GM23338 (cell line): Measurements from ENCODE around the gene KCNN2. TPM values are rescaled to one million over a fixed set of nuclear protein-coding genes. Genes with fewer than 3 reads are reported as not detected.

Experiments
- ATAC-seq: fragments of 200-7000 bp; cut with Tn5 transposase; 3 replicates; pipeline ENCODE4 v1.9.1; 2020
- DNase-seq: peaks from one replicate; pipeline ENCODE4 v3.0.0-alpha.2; 2015; ENCODE audit warnings: low spot score
- H2AFZ ChIP-seq: fragments of 200-600 bp; sonication (generic); 2 replicates; pipeline ENCODE4 v1.8.0; 2016; ENCODE audit warnings: antibody characterized with exemption, mild to moderate bottlenecking, moderate library complexity
- H3F3A ChIP-seq: fragments of 200-600 bp; sonication (generic); replicated peaks from 2 replicates; pipeline ENCODE4 v1.8.0; 2017; ENCODE audit warnings: antibody characterized with exemption, mixed run types, low read depth
- H3K27ac ChIP-seq: fragments of 200-600 bp; sonication (generic); 2 replicates; pipeline ENCODE4 v1.6.1; 2016; ENCODE audit warnings: low read depth
- H3K27me3 ChIP-seq: fragments of 200-600 bp; sonication (generic); 2 replicates; pipeline ENCODE4 v1.8.0; 2016; ENCODE audit warnings: mild to moderate bottlenecking, mixed run types, moderate library complexity; ENCODE audit not compliant: insufficient read depth
- H3K36me3 ChIP-seq: fragments of 200-600 bp; sonication (generic); 2 replicates; pipeline ENCODE4 v1.8.0; 2016; ENCODE audit warnings: mild to moderate bottlenecking; ENCODE audit not compliant: insufficient read depth
- H3K4me1 ChIP-seq: fragments of 200-600 bp; sonication (generic); 2 replicates; pipeline ENCODE4 v1.8.0; 2016; ENCODE audit warnings: mild to moderate bottlenecking, moderate library complexity; ENCODE audit not compliant: insufficient read depth
- H3K4me2 ChIP-seq: fragments of 200-600 bp; sonication (generic); 2 replicates; pipeline ENCODE4 v1.7.1; 2017; ENCODE audit warnings: mixed run types
- H3K4me3 ChIP-seq: fragments of 200-600 bp; sonication (generic); 2 replicates; pipeline ENCODE4 v1.6.1; 2016; ENCODE audit warnings: mixed run types
- H3K79me2 ChIP-seq: fragments of 200-600 bp; sonication (generic); replicated peaks from 2 replicates; pipeline ENCODE4 v1.8.0; 2017; ENCODE audit warnings: mild to moderate bottlenecking; ENCODE audit not compliant: insufficient read depth
- H3K9me2 ChIP-seq: fragments of 200-600 bp; sonication (generic); 2 replicates; pipeline ENCODE4 v1.8.0; 2017; ENCODE audit not compliant: insufficient read depth
- H4K20me1 ChIP-seq: fragments of 200-600 bp; sonication (generic); replicated peaks from 2 replicates; pipeline ENCODE4 v1.8.0; 2017; ENCODE audit warnings: mild to moderate bottlenecking; ENCODE audit not compliant: insufficient read depth
- H3K27ac Mint-ChIP-seq: 2 replicates; pipeline ENCODE4 v1.8.0; 2020; ENCODE audit warnings: inconsistent platforms, mild to moderate bottlenecking, moderate library complexity, mixed read lengths
- H3K27me3 Mint-ChIP-seq: 3 replicates; pipeline ENCODE4 v1.8.0; 2022; ENCODE audit warnings: low read depth, mild to moderate bottlenecking, moderate library complexity, mixed read lengths, inconsistent platforms; ENCODE audit not compliant: insufficient read depth, poor library complexity
- H3K36me3 Mint-ChIP-seq: 3 replicates; pipeline ENCODE4 v1.8.0; 2021; ENCODE audit warnings: low read depth, mild to moderate bottlenecking, inconsistent platforms, moderate library complexity, mixed read lengths
- H3K4me1 Mint-ChIP-seq: 3 replicates; pipeline ENCODE4 v1.8.0; 2020; ENCODE audit warnings: mild to moderate bottlenecking, inconsistent platforms, mixed read lengths
- H3K4me3 Mint-ChIP-seq: 3 replicates; pipeline ENCODE4 v1.8.0; 2021; ENCODE audit warnings: moderate library complexity, mild to moderate bottlenecking, inconsistent platforms, mixed read lengths
- H3K9me3 Mint-ChIP-seq: 3 replicates; pipeline ENCODE4 v1.8.0; 2020; ENCODE audit warnings: moderate library complexity, mild to moderate bottlenecking, inconsistent platforms, mixed read lengths
- CREB1 ChIP-seq: fragments of 250-450 bp; sonication (Bioruptor Pico); IDR thresholded peaks from 2 replicates; pipeline ENCODE4 v1.5.0; 2020; ENCODE audit warnings: low read depth, mild to moderate bottlenecking, moderate library complexity
- EZH2 ChIP-seq: fragments of 200-600 bp; sonication (generic); IDR thresholded peaks from one replicate; pipeline ENCODE4 v1.8.0; 2017; ENCODE audit warnings: antibody characterized with exemption, mild to moderate bottlenecking, low read depth; ENCODE audit not compliant: unreplicated experiment
- JUNB ChIP-seq: IDR thresholded peaks from one replicate; pipeline ENCODE4 v1.6.1; 2016; ENCODE audit warnings: antibody characterized with exemption; ENCODE audit not compliant: unreplicated experiment
- REST ChIP-seq: IDR thresholded peaks from one replicate; pipeline ENCODE4 v1.6.1; 2018; ENCODE audit warnings: antibody characterized with exemption; ENCODE audit not compliant: unreplicated experiment
- ZNF462 ChIP-seq: fragments of 250-450 bp; sonication (Bioruptor Pico); IDR thresholded peaks from 2 replicates; pipeline ENCODE4 v1.5.0; 2020; ENCODE audit warnings: mild to moderate bottlenecking, moderate library complexity
- polyA plus RNA-seq: library from polyadenylated mRNA; unstranded; fragments of >200 nt; fragmentation: Nextera tagmentation; extraction: Ambion mirVana; gene quantifications from 2 replicates; pipeline ENCODE4 v1.2.1, GENCODE V29; 2016
- total RNA-seq: library from RNA; depleted of rRNA; stranded (reverse); fragments of >200 nt; shearing (Covaris generic); gene quantifications from 2 replicates; pipeline ENCODE4 v1.2.3, GENCODE V29; 2014
- TF ChIP-seq, protein P1 (sequence below), 2 experiments: fragments of 200-600 bp in 1 of 2; sonication (generic) in 1 of 2; conservative IDR thresholded peaks; 2 replicates each; pipeline versions ENCODE4 v1.5.1 to v1.6.1; 2016 to 2017; ENCODE audit warnings: antibody characterized with exemption in 2 of 2, low read depth in 2 of 2, mild to moderate bottlenecking in 2 of 2, moderate library complexity in 1 of 2

The KCNN2 gene
- total and polyA plus RNA-seq, 2 experiments from 2014 or later: 14.7 to 15.9 TPM

GRCh38 chr5:114447084-114447773 is 85.4 kb downstream of the KCNN2 start:
- no peaks in the 10 kb centered on the region for H3K9me2 ChIP-seq
- TF ChIP-seq REST: no peak
- TF ChIP-seq, protein P1, sequence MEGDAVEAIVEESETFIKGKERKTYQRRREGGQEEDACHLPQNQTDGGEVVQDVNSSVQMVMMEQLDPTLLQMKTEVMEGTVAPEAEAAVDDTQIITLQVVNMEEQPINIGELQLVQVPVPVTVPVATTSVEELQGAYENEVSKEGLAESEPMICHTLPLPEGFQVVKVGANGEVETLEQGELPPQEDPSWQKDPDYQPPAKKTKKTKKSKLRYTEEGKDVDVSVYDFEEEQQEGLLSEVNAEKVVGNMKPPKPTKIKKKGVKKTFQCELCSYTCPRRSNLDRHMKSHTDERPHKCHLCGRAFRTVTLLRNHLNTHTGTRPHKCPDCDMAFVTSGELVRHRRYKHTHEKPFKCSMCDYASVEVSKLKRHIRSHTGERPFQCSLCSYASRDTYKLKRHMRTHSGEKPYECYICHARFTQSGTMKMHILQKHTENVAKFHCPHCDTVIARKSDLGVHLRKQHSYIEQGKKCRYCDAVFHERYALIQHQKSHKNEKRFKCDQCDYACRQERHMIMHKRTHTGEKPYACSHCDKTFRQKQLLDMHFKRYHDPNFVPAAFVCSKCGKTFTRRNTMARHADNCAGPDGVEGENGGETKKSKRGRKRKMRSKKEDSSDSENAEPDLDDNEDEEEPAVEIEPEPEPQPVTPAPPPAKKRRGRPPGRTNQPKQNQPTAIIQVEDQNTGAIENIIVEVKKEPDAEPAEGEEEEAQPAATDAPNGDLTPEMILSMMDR (conservative IDR thresholded peaks at IDR 0.05; ENCODE audit: low read depth in 2 of 2): peak; percentile 42 to 58
- no peak for TF ChIP-seq EZH2
- no peaks in the 10 kb centered on the region for H3K27me3 ChIP-seq
- Mint-ChIP-seq H3K4me3 (no peak overlapping the region), H3K27ac (no peak overlapping the region; the same call in 1 of the 2 replicates), H3K27me3 (peaks cover 3% of the 10 kb centered on the region), H3K9me3 (no peaks in the 10 kb centered on the region), H3K4me1 (peaks cover 57% of the 10 kb centered on the region), H3K36me3 (peaks cover 2% of the 10 kb centered on the region; the same call in 1 of the 3 replicates)
- no peak overlapping the region for H3K27ac ChIP-seq
- no peak overlapping the region for H2AFZ ChIP-seq
- peaks cover 6% of the 10 kb centered on the region; the same call in 1 of the 2 replicates for H4K20me1 ChIP-seq
- H3K4me3 ChIP-seq: no peak overlapping the region
- DNase-seq (peak; percentile 72), ATAC-seq (peak; percentile 40)
- peaks cover 33% of the 10 kb centered on the region for H3K4me1 ChIP-seq
- no peaks in the 10 kb centered on the region for H3K36me3 ChIP-seq
- peaks cover 88% of the 10 kb centered on the region for H3K79me2 ChIP-seq
- H3F3A ChIP-seq: no peaks in the 10 kb centered on the region
- no peak overlapping the region for H3K4me2 ChIP-seq

DNA sequence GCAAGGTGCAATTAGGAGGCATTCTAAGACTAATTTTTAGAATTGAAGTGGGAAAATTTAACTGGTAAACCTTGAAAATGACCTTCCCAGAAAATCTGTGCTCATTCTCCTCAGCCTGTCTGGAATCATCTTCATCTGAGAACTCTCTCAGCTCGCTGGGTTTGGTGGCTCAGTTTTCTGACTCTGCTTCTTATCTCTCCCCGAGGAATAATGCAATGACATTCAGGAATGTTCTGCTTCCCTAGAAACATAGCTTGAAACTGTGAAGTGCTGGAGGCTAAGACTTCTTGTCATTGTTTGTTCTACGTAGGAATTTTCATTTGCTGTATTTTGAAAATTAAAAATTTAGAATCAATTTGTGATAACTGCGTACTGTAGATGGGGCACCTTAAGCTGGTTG is 86.6 kb downstream of the KCNN2 start:
- H3K9me3 Mint-ChIP-seq: no peaks in the 10 kb centered on the region
- ATAC-seq (no peak), DNase-seq (peak; percentile 31)
- no peaks in the 10 kb centered on the region for H3K27me3 ChIP-seq
- H4K20me1 ChIP-seq: peaks cover 6% of the 10 kb centered on the region; the same call in 1 of the 2 replicates
- no peak overlapping the region for H2AFZ ChIP-seq
- H3K36me3 Mint-ChIP-seq: no peaks in the 10 kb centered on the region
- no peak overlapping the region; the same call in 1 of the 2 replicates for H3K27ac ChIP-seq
- peaks cover 3% of the 10 kb centered on the region for H3K27me3 Mint-ChIP-seq
- no peaks in the 10 kb centered on the region for H3K36me3 ChIP-seq
- peaks cover 33% of the 10 kb centered on the region for H3K4me1 ChIP-seq
- H3K27ac Mint-ChIP-seq: peak overlapping the region; percentile 85
- no peak overlapping the region for H3K4me3 Mint-ChIP-seq
- H3K9me2 ChIP-seq: no peaks in the 10 kb centered on the region
- peaks cover 88% of the 10 kb centered on the region for H3K79me2 ChIP-seq
- no peak overlapping the region for H3K4me2 ChIP-seq
- no peaks in the 10 kb centered on the region for H3F3A ChIP-seq
- peaks cover 58% of the 10 kb centered on the region for H3K4me1 Mint-ChIP-seq
- no peak overlapping the region for H3K4me3 ChIP-seq
- TF ChIP-seq EZH2 (no peak), ZNF462 (CRISPR knock-in tag) (no peak), CREB1 (CRISPR knock-in tag) (no peak), JUNB (no peak)
